Measurements from ENCODE around the gene FNIP2. TPM values are rescaled to one million over a fixed set of nuclear protein-coding genes. Genes with fewer than 3 reads are reported as not detected.
A peak's percentile ranks its signal among the peaks of the same experiment; 100 is the strongest.

Gene FNIP2
- total RNA-seq, 2 donors from 2014 or later: 8.6 to 11.5 TPM

- H3K36me3 ChIP-seq (ENCODE audit: control insufficient read depth, insufficient read depth, low read length): no peaks in the 10 kb centered on the region
- WGBS, 2 experiments (ENCODE audit: insufficient coverage in 1 of 2, insufficient read length in 1 of 2): 42 to 84% methylated on average over 2 to 4 of the region's 4 CpGs
- Mint-ChIP-seq H3K27me3 (ENCODE audit: insufficient read depth) (peaks cover 20% of the 10 kb centered on the region), H3K4me3 (peak overlapping the region; percentile 20), H3K27ac (peak overlapping the region; percentile 14), H3K9me3 (no peaks in the 10 kb centered on the region), H3K4me1 (peaks cover 47% of the 10 kb centered on the region), H3K36me3 (ENCODE audit: low read depth) (no peaks in the 10 kb centered on the region)
- H3K27ac ChIP-seq (ENCODE audit: low read depth, low read length): no peak overlapping the region
- peaks cover 14% of the 10 kb centered on the region for H3K4me1 ChIP-seq (ENCODE audit: control insufficient read depth, insufficient read depth, low read length)
- no peak for DNase-seq
- TF ChIP-seq CTCF (conservative IDR thresholded peaks at IDR 0.05): no peak
- H3K9ac ChIP-seq (ENCODE audit: extremely low read depth, low read length, poor library complexity, severe bottlenecking): no peak overlapping the region
- no peaks in the 10 kb centered on the region for H3K9me3 ChIP-seq (ENCODE audit: control insufficient read depth, low read length)
- no peaks in the 10 kb centered on the region for H3K27me3 ChIP-seq (ENCODE audit: control insufficient read depth, insufficient read depth, low read length, poor library complexity, severe bottlenecking)
- H3K4me3 ChIP-seq (ENCODE audit: low read length): peak overlapping the region; percentile 64
Measured at GRCh38 chr4:158782551-158783360, 13.9 kb downstream of the FNIP2 start.

GRCh38 chr4:158783785-158784184 lies 15.0 kb downstream of the FNIP2 start:
- H3K4me1 Mint-ChIP-seq: peaks cover 47% of the 10 kb centered on the region
- H3K4me3 ChIP-seq (ENCODE audit: low read length): peak overlapping the region; percentile 64

GRCh38 chr4:158785718-158786117 lies 16.9 kb downstream of the FNIP2 start:
- DNase-seq: no peak
- no peaks in the 10 kb centered on the region for H3K27me3 ChIP-seq (ENCODE audit: control insufficient read depth, insufficient read depth, low read length, poor library complexity, severe bottlenecking)
- TF ChIP-seq CTCF (conservative IDR thresholded peaks at IDR 0.05): no peak
- H3K4me1 Mint-ChIP-seq: peaks cover 47% of the 10 kb centered on the region
- H3K27me3 Mint-ChIP-seq (ENCODE audit: insufficient read depth): peaks cover 22% of the 10 kb centered on the region
- H3K4me1 ChIP-seq (ENCODE audit: control insufficient read depth, insufficient read depth, low read length): peaks cover 12% of the 10 kb centered on the region
- no peaks in the 10 kb centered on the region for H3K36me3 ChIP-seq (ENCODE audit: control insufficient read depth, insufficient read depth, low read length)
- no peaks in the 10 kb centered on the region for H3K9me3 ChIP-seq (ENCODE audit: control insufficient read depth, low read length)
- no peak overlapping the region for H3K9ac ChIP-seq (ENCODE audit: extremely low read depth, low read length, poor library complexity, severe bottlenecking)
- no peak overlapping the region for H3K27ac ChIP-seq (ENCODE audit: low read depth, low read length)
- H3K27ac Mint-ChIP-seq: no peak overlapping the region
- no peak overlapping the region for H3K4me3 ChIP-seq (ENCODE audit: low read length)
- no peaks in the 10 kb centered on the region for H3K36me3 Mint-ChIP-seq (ENCODE audit: low read depth)
- WGBS, 2 experiments (ENCODE audit: insufficient coverage in 1 of 2, insufficient read length in 1 of 2): 95 to 100% methylated on average over 1 of the region's 1 CpG
- H3K4me3 Mint-ChIP-seq: no peak overlapping the region
- H3K9me3 Mint-ChIP-seq: no peaks in the 10 kb centered on the region

More at GRCh38 chr4:158783785-158784184, 15.0 kb downstream of the FNIP2 start:
- Histone ChIP-seq H3K27me3 (ENCODE audit: control insufficient read depth, insufficient read depth, low read length, poor library complexity, severe bottlenecking) (no peaks in the 10 kb centered on the region), H3K36me3 (ENCODE audit: control insufficient read depth, insufficient read depth, low read length) (no peaks in the 10 kb centered on the region), H3K4me1 (ENCODE audit: control insufficient read depth, insufficient read depth, low read length) (peaks cover 12% of the 10 kb centered on the region), H3K9ac (ENCODE audit: extremely low read depth, low read length, poor library complexity, severe bottlenecking) (no peak overlapping the region), H3K9me3 (ENCODE audit: control insufficient read depth, low read length) (no peaks in the 10 kb centered on the region), H3K27ac (ENCODE audit: low read depth, low read length) (no peak overlapping the region)
- no peak for TF ChIP-seq CTCF (conservative IDR thresholded peaks at IDR 0.05)
- Mint-ChIP-seq H3K36me3 (ENCODE audit: low read depth) (no peaks in the 10 kb centered on the region), H3K4me3 (no peak overlapping the region), H3K27me3 (ENCODE audit: insufficient read depth) (peaks cover 22% of the 10 kb centered on the region), H3K27ac (no peak overlapping the region), H3K9me3 (no peaks in the 10 kb centered on the region)
- 43% methylated on average over 2 of the region's 2 CpGs; no CpG with 5 or more reads in 1 of the 2 experiments for WGBS, 2 experiments (ENCODE audit: insufficient coverage in 1 of 2, insufficient read length in 1 of 2)
- no peak for DNase-seq

Measured in endodermal cell (in vitro differentiated cells).